HG02870 (cell line): ENCODE data around the gene NBEA.
"Not testable (repeated sequence)": the region's sequence is repeated elsewhere in the genome, so short reads cannot be mapped to it uniquely, and the experiment has no call there.

Experiments used
- ATAC-seq: cut with Tn5 transposase; IDR thresholded peaks from one replicate; pipeline ENCODE4 v1.9.1; 2021; ENCODE audit warnings: mild to moderate bottlenecking, moderate library complexity; ENCODE audit not compliant: unreplicated experiment

Gene NBEA

GRCh38 chr13:34951528-34951927 lies 9.5 kb downstream of the NBEA start:
- no peak for ATAC-seq

- no peak for ATAC-seq
Observed at GRCh38 chr13:34959489-34959888, 17.4 kb downstream of the NBEA start.

GRCh38 chr13:34964558-34964957 lies 22.5 kb downstream of the NBEA start:
- no peak for ATAC-seq

- ATAC-seq, result no peak
Observed at GRCh38 chr13:34967851-34968562, 25.9 kb downstream of the NBEA start.

- ATAC-seq, result not testable (repeated sequence)
Observed at GRCh38 chr13:34969539-34969938, 27.5 kb downstream of the NBEA start.

GRCh38 chr13:34970961-34971360 lies 28.9 kb downstream of the NBEA start:
- no peak for ATAC-seq

- no peak for ATAC-seq
Observed at GRCh38 chr13:34971473-34971872, 29.4 kb downstream of the NBEA start.

GRCh38 chr13:34985199-34985598 lies 43.1 kb downstream of the NBEA start:
- ATAC-seq, result not testable (repeated sequence)

- ATAC-seq, result no peak
Observed at GRCh38 chr13:34988330-34988791, 46.3 kb downstream of the NBEA start.

GRCh38 chr13:34990399-34991214 lies 48.5 kb downstream of the NBEA start:
- no peak for ATAC-seq

GRCh38 chr13:34993470-34993869 lies 51.4 kb downstream of the NBEA start:
- ATAC-seq, result no peak

- not testable (repeated sequence) for ATAC-seq
Observed at GRCh38 chr13:35003734-35004133, 61.7 kb downstream of the NBEA start.

- ATAC-seq, result no peak
Observed at GRCh38 chr13:35005051-35005450, 63.0 kb downstream of the NBEA start.

GRCh38 chr13:35014606-35015213 lies 72.6 kb downstream of the NBEA start:
- no peak for ATAC-seq

GRCh38 chr13:35016362-35017112 lies 74.5 kb downstream of the NBEA start:
- ATAC-seq, result no peak

GRCh38 chr13:35025314-35025713 lies 83.2 kb downstream of the NBEA start:
- no peak for ATAC-seq

- no peak for ATAC-seq
Observed at GRCh38 chr13:35028338-35028867, 86.3 kb downstream of the NBEA start.

- ATAC-seq, result no peak
Observed at GRCh38 chr13:35039012-35039411, 96.9 kb downstream of the NBEA start.

- no peak for ATAC-seq
Observed at GRCh38 chr13:35046587-35046986, 104.5 kb downstream of the NBEA start.

- ATAC-seq, result no peak
Observed at GRCh38 chr13:35055705-35056104, 113.6 kb downstream of the NBEA start.

GRCh38 chr13:35057858-35058257 lies 115.8 kb downstream of the NBEA start:
- no peak for ATAC-seq
